ENCODE results near the gene POLG. TPM values are rescaled to one million over a fixed set of nuclear protein-coding genes. Genes with fewer than 3 reads are reported as not detected.
"Not testable (repeated sequence)": the region's sequence is repeated elsewhere in the genome, so short reads cannot be mapped to it uniquely, and the experiment has no call there.

POLG gene
- total RNA-seq, 1 experiment from 2014 or later = 83.5 TPM

GRCh38 chr15:89278307-89278706 lies 56.3 kb downstream of the POLG start:
- Histone ChIP-seq H4K20me1 (ENCODE audit: low read length) (no peaks in the 10 kb centered on the region), H3K9me3 (ENCODE audit: low read length) (no peaks in the 10 kb centered on the region), H3K27ac (ENCODE audit: low read length) (peak overlapping the region; percentile 65), H3K9ac (ENCODE audit: low read length) (peak overlapping the region; percentile 21; the same call in 1 of the 2 replicates), H3F3A (ENCODE audit: low read length, unreplicated experiment) (no peaks in the 10 kb centered on the region), H3K27me3 (ENCODE audit: low read length) (no peaks in the 10 kb centered on the region), H3K79me2 (ENCODE audit: low read length) (no peaks in the 10 kb centered on the region), H3K4me1 (ENCODE audit: insufficient read depth, low read length) (peaks cover 17% of the 10 kb centered on the region), H3K9me2 (replicated peaks; ENCODE audit: low read length) (no peaks in the 10 kb centered on the region), H3K36me3 (ENCODE audit: low read depth, low read length) (peaks cover 53% of the 10 kb centered on the region), H3K4me2 (ENCODE audit: low read length) (peak overlapping the region; percentile 71), H3K4me3 (ENCODE audit: low read length) (0 out of 2 replicates have a peak overlapping the region, but pooled peaks have one; percentile 17), H2AFZ (ENCODE audit: low read length) (no peak overlapping the region)
- peak; percentile 70 for ATAC-seq
- POLR2A ChIA-PET (ENCODE audit: unreplicated experiment) = no interaction called here
- CTCF ChIA-PET = no interaction called here
- intact Hi-C loops (cut with micrococcal nuclease) = no loop called here
- peak; percentile 42 for DNase-seq
- BruUV-seq (replicated peaks) = no TSS peak
- TF ChIP-seq CTCF (conservative IDR thresholded peaks at IDR 0.05; ENCODE audit: low read depth, low read length) (no peak), EZH2 (IDR thresholded peaks at IDR 0.05; ENCODE audit: low read length, unreplicated experiment) (no peak), EZH2phosphoT487 (IDR thresholded peaks at IDR 0.05; ENCODE audit: borderline replicate concordance, low read length) (no peak)

DNA sequence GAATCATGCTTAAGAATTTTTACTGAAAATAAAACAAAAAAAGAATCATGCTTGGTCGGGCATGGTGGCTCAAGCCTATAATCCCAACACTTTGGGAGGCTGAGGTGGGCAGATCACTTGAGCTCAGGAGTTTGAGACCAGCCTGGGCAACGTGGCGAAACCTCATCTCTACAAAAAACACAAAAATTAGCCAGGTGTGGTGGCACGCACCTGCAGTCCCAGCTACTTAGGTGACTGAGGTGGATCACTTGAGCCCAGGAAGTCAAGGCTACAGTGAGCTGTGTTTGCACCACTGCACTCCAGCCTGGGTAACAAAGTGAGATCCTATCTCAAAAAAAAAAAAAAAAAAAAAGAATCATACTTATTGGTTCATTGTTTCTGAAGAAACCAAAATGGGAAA lies 57.3 kb downstream of the POLG start:
- H3K9me2 ChIP-seq (replicated peaks; ENCODE audit: low read length); H3F3A ChIP-seq (ENCODE audit: low read length, unreplicated experiment); ATAC-seq; H2AFZ ChIP-seq (ENCODE audit: low read length); DNase-seq; H3K4me2 ChIP-seq (ENCODE audit: low read length); intact Hi-C loops (cut with micrococcal nuclease); H3K79me2 ChIP-seq (ENCODE audit: low read length); H4K20me1 ChIP-seq (ENCODE audit: low read length); H3K9ac ChIP-seq (ENCODE audit: low read length); H3K27ac ChIP-seq (ENCODE audit: low read length); H3K9me3 ChIP-seq (ENCODE audit: low read length); H3K27me3 ChIP-seq (ENCODE audit: low read length); CTCF ChIA-PET; BruUV-seq (replicated peaks); H3K4me3 ChIP-seq (ENCODE audit: low read length): not testable (repeated sequence)
- Histone ChIP-seq H3K36me3 (ENCODE audit: low read depth, low read length) (peaks cover 44% of the 10 kb centered on the region), H3K4me1 (ENCODE audit: insufficient read depth, low read length) (peaks cover 17% of the 10 kb centered on the region)
- POLR2A ChIA-PET (ENCODE audit: unreplicated experiment) = interaction anchor here (0.7 kb wide), 1 partner anchor 772 kb away, joined by 19 read pairs; no protein-coding TSS in a partner anchor

Small RNA genes lying within 50 kb of the gene (microRNA-seq; reads per million reads assigned to microRNA genes)
- gene MIR6766 (ENCODE audit: unreplicated experiment) (not detected), gene MIR9-3 (ENCODE audit: unreplicated experiment) (1.5 reads per million)

Other genes with a start within 250 kb of the POLG start
- 31.4 and 34.0 TPM in 2 replicates for gene ABHD2, start 246.4 kb downstream of the POLG start, total RNA-seq (2014; rRNA removed)
- not detected in 2 replicates for gene RLBP1, start 113.2 kb downstream of the POLG start, total RNA-seq (2014; rRNA removed)
- 38.4 and 49.5 TPM in 2 replicates for gene FANCI, start 90.8 kb downstream of the POLG start, total RNA-seq (2014; rRNA removed)
- gene RHCG, start 161.8 kb upstream of the POLG start, total RNA-seq (2014; rRNA removed) = not detected in 2 replicates
- 14.3 and 18.4 TPM in 2 replicates for gene TICRR, start 240.6 kb upstream of the POLG start, total RNA-seq (2014; rRNA removed)

Data from PC-3 (cell line).